Measurements from ENCODE around the gene PPFIA2.

GRCh38 chr12:81792666-81793065 is 33.5 kb upstream of the PPFIA2 start:
- no peak for TF ChIP-seq ZBTB7A (IDR thresholded peaks at IDR 0.05; ENCODE audit: low read depth)
- TF ChIP-seq REST (IDR thresholded peaks at IDR 0.05; ENCODE audit: low read depth): no peak
- TF ChIP-seq NFIC (IDR thresholded peaks at IDR 0.05): no peak
